Osteocyte (in vitro differentiated cells): ENCODE results near the gene RETREG3. TPM values are rescaled to one million over a fixed set of nuclear protein-coding genes. Genes with fewer than 3 reads are reported as not detected.

Experiments
- DNase-seq: peaks from one replicate; pipeline ENCODE4 v3.0.0; 2021; ENCODE audit warnings: mixed read lengths; ENCODE audit not compliant: unreplicated experiment; ENCODE audit errors: extremely low spot score
- H3K27ac Mint-ChIP-seq: one replicate; pipeline ENCODE4 v1.8.0; 2021; ENCODE audit warnings: mild to moderate bottlenecking, mixed read lengths; ENCODE audit not compliant: unreplicated experiment
- H3K27me3 Mint-ChIP-seq: one replicate; pipeline ENCODE4 v1.8.0; 2021; ENCODE audit warnings: mixed read lengths; ENCODE audit not compliant: unreplicated experiment
- H3K36me3 Mint-ChIP-seq: one replicate; pipeline ENCODE4 v1.8.0; 2021; ENCODE audit warnings: mixed read lengths; ENCODE audit not compliant: unreplicated experiment
- H3K4me1 Mint-ChIP-seq: one replicate; pipeline ENCODE4 v1.8.0; 2021; ENCODE audit warnings: mixed read lengths; ENCODE audit not compliant: unreplicated experiment
- H3K4me3 Mint-ChIP-seq: one replicate; pipeline ENCODE4 v1.8.0; 2021; ENCODE audit warnings: mild to moderate bottlenecking, moderate library complexity, mixed read lengths; ENCODE audit not compliant: unreplicated experiment
- H3K9me3 Mint-ChIP-seq: one replicate; pipeline ENCODE4 v1.8.0; 2021; ENCODE audit warnings: mixed read lengths; ENCODE audit not compliant: unreplicated experiment
- total RNA-seq: library from RNA; stranded (reverse); gene quantifications from 2 replicates; pipeline ENCODE4 v1.2.1, GENCODE V29; 2021
- TF ChIP-seq, protein P1 (sequence below): fragments of 200-600 bp; sonication (generic); IDR thresholded peaks from 2 replicates; pipeline ENCODE4 v1.5.0; 2021; ENCODE audit warnings: antibody characterized with exemption, mild to moderate bottlenecking, moderate library complexity

The RETREG3 gene
- total RNA-seq, 1 donor from 2014 or later = 80.1 TPM

DNA sequence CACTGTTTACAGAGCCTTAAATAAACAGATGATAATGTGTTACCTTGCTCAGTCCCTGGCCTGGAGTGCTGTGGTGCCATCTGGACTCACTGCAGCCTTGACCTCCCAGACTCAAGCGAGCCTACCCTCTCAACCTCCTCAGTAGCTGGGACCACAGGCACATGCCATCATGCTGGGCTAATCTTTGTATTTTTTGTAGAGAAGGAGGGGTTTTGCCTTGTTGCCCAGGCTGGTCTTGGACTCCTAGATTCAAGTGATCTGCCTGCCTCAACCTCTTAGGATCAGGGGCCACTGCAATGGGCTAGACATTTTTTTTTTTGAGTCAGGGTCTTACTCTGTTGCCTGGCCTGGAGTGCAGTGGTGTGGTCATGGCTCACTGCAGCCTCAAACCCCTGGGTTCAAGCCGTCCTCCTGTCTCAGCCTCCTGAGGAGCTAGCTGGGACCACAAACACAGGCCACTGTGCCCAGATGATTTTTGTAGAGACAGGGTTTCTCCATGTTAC is 78.2 kb downstream of the RETREG3 start:
- DNase-seq = no peak
- H3K36me3 Mint-ChIP-seq = no peaks in the 10 kb centered on the region
- no peak overlapping the region for H3K4me3 Mint-ChIP-seq
- TF ChIP-seq, protein P1, sequence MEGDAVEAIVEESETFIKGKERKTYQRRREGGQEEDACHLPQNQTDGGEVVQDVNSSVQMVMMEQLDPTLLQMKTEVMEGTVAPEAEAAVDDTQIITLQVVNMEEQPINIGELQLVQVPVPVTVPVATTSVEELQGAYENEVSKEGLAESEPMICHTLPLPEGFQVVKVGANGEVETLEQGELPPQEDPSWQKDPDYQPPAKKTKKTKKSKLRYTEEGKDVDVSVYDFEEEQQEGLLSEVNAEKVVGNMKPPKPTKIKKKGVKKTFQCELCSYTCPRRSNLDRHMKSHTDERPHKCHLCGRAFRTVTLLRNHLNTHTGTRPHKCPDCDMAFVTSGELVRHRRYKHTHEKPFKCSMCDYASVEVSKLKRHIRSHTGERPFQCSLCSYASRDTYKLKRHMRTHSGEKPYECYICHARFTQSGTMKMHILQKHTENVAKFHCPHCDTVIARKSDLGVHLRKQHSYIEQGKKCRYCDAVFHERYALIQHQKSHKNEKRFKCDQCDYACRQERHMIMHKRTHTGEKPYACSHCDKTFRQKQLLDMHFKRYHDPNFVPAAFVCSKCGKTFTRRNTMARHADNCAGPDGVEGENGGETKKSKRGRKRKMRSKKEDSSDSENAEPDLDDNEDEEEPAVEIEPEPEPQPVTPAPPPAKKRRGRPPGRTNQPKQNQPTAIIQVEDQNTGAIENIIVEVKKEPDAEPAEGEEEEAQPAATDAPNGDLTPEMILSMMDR = no peak
- H3K4me1 Mint-ChIP-seq = peaks cover 45% of the 10 kb centered on the region
- no peaks in the 10 kb centered on the region for H3K27me3 Mint-ChIP-seq
- H3K27ac Mint-ChIP-seq = peak overlapping the region; percentile 39
- H3K9me3 Mint-ChIP-seq = no peaks in the 10 kb centered on the region

Other genes starting within 250 kb of the RETREG3 start
- 280 and 281 TPM in 2 replicates for gene STAT3, start 220.9 kb downstream of the RETREG3 start, total RNA-seq
- gene CAVIN1, start 186.1 kb downstream of the RETREG3 start, total RNA-seq = 487 and 510 TPM in 2 replicates
- gene ATP6V0A1, start 150.5 kb downstream of the RETREG3 start, total RNA-seq = 63.2 and 67.1 TPM in 2 replicates
- gene NAGLU, start 73.1 kb downstream of the RETREG3 start, total RNA-seq = 86.5 and 96.6 TPM in 2 replicates
- 1.2 and 1.4 TPM in 2 replicates for gene HSD17B1, start 56.5 kb downstream of the RETREG3 start, total RNA-seq
- gene COASY, start 47.2 kb downstream of the RETREG3 start, total RNA-seq = 51.7 and 62.7 TPM in 2 replicates
- gene MLX, start 42.3 kb downstream of the RETREG3 start, total RNA-seq = 34.6 and 35.8 TPM in 2 replicates
- 5.5 and 5.6 TPM in 2 replicates for gene PSMC3IP, start 31.6 kb downstream of the RETREG3 start, total RNA-seq
- gene TUBG1, start 309 bp upstream of the RETREG3 start, total RNA-seq = 47.2 and 55.5 TPM in 2 replicates
- gene TUBG2, start 49.9 kb upstream of the RETREG3 start, total RNA-seq = 32.8 and 33.3 TPM in 2 replicates
- 26.7 and 28.9 TPM in 2 replicates for gene PLEKHH3, start 67.6 kb upstream of the RETREG3 start, total RNA-seq
- 1.2 and 1.6 TPM in 2 replicates for gene CCR10, start 72.5 kb upstream of the RETREG3 start, total RNA-seq
- 35.8 and 40.4 TPM in 2 replicates for gene CNTNAP1, start 73.2 kb upstream of the RETREG3 start, total RNA-seq
- 44.8 and 47.6 TPM in 2 replicates for gene EZH1, start 135.7 kb upstream of the RETREG3 start, total RNA-seq
- 1.6 and 2.4 TPM in 2 replicates for gene RAMP2, start 151.9 kb upstream of the RETREG3 start, total RNA-seq
- gene VPS25, start 164.1 kb upstream of the RETREG3 start, total RNA-seq = 63.9 and 66.1 TPM in 2 replicates
- 0.16 TPM in 2 replicates for gene WNK4, start 171.2 kb upstream of the RETREG3 start, total RNA-seq
- gene COA3, start 189.3 kb upstream of the RETREG3 start, total RNA-seq = 51.2 and 51.5 TPM in 2 replicates
- 0.31 and 0.51 TPM in 2 replicates for gene CNTD1, start 189.5 kb upstream of the RETREG3 start, total RNA-seq
- 68.1 and 69.1 TPM in 2 replicates for gene BECN1, start 214.9 kb upstream of the RETREG3 start, total RNA-seq
- gene PSME3, start 224.0 kb upstream of the RETREG3 start, total RNA-seq = 111 and 121 TPM in 2 replicates
- 1.8 and 2.2 TPM in 2 replicates for gene AOC2, start 235.2 kb upstream of the RETREG3 start, total RNA-seq
- 1.1 and 1.3 TPM in 2 replicates for gene AOC3, start 241.8 kb upstream of the RETREG3 start, total RNA-seq